Loucy (cell line): ENCODE data around the gene ACER3.

Source experiments
- CTCF ChIP-seq: fragments of 200-600 bp; sonication (generic); conservative IDR thresholded peaks from 2 replicates; pipeline ENCODE4 v1.5.1; 2014; ENCODE audit warnings: mild to moderate bottlenecking, antibody characterized with exemption, low read length
- EZH2phosphoT487 ChIP-seq: fragments of 200-600 bp; IDR thresholded peaks from 2 replicates; pipeline ENCODE4 v1.6.1; 2018; ENCODE audit warnings: antibody characterized with exemption, mild to moderate bottlenecking, moderate library complexity, borderline replicate concordance

GRCh38 chr11:77056814-77057402 is 196.2 kb downstream of the ACER3 start:
- no peak for TF ChIP-seq CTCF
- TF ChIP-seq EZH2phosphoT487: no peak
